ENCODE measurements around the gene INAFM1.

Gene INAFM1

DNA sequence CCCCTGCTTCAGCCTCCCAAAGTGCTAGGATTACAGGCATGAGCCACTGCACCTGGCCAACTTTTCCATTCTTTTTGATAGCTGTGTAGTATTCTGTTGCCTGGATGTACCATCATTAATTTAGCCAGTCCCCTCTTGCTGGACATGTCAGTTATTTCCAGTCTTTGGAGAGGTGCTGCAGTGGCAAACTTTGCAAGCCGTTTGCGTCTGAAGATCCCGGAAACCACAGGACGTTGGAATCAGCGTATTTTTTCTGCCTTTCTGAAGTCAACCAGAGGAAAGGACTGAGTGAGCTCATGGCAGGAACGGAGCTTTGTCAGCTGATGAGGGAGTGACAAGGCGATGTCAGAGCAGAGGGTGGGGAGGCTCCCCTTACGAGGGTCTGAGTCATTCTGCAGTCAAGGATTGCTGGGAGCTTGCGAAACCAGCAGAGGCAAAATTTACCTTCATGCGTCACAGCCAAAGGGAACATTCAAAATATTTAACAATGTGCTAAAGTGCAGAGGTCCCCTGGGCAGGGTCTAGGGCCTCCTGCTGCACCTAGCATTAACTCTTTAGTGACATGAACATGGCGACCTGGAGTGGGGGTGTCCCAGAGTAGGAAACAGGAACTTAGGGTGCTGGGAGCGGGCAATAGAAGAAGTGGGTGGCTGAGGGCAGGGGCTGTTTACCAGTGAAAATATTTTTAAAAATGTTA is 40.6 kb downstream of the INAFM1 start:
- TF ChIP-seq, protein P1, sequence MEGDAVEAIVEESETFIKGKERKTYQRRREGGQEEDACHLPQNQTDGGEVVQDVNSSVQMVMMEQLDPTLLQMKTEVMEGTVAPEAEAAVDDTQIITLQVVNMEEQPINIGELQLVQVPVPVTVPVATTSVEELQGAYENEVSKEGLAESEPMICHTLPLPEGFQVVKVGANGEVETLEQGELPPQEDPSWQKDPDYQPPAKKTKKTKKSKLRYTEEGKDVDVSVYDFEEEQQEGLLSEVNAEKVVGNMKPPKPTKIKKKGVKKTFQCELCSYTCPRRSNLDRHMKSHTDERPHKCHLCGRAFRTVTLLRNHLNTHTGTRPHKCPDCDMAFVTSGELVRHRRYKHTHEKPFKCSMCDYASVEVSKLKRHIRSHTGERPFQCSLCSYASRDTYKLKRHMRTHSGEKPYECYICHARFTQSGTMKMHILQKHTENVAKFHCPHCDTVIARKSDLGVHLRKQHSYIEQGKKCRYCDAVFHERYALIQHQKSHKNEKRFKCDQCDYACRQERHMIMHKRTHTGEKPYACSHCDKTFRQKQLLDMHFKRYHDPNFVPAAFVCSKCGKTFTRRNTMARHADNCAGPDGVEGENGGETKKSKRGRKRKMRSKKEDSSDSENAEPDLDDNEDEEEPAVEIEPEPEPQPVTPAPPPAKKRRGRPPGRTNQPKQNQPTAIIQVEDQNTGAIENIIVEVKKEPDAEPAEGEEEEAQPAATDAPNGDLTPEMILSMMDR (IDR thresholded peaks at IDR 0.05; ENCODE audit: low read depth, low read length, missing control alignments) = no peak
- DNase-seq (ENCODE audit: low read depth) = no peak
- no peak overlapping the region for H3K4me3 ChIP-seq (ENCODE audit: low read depth, low read length)

DNA sequence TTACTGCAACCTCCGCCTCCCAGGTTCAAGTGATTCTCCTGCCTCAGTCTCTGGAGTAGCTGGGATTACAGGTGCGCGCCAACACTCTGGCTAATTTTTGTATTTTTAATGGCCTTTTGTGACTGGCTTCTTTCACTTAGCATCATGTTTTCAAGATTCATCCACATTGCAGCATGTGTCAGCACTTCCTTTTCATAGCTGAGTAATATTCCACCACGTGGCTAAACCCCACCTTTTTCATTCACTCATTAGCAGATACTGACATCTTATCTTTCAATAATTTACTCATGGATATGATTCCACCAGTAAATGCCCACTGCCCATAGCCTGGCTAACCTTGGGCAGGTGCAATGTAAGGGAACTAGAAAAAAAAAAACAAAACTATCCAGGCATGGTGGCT is 41.8 kb downstream of the INAFM1 start:
- TF ChIP-seq, protein P1 (IDR thresholded peaks at IDR 0.05; ENCODE audit: low read depth, low read length, missing control alignments) = no peak
- H3K4me3 ChIP-seq (ENCODE audit: low read depth, low read length) = no peak overlapping the region

DNA sequence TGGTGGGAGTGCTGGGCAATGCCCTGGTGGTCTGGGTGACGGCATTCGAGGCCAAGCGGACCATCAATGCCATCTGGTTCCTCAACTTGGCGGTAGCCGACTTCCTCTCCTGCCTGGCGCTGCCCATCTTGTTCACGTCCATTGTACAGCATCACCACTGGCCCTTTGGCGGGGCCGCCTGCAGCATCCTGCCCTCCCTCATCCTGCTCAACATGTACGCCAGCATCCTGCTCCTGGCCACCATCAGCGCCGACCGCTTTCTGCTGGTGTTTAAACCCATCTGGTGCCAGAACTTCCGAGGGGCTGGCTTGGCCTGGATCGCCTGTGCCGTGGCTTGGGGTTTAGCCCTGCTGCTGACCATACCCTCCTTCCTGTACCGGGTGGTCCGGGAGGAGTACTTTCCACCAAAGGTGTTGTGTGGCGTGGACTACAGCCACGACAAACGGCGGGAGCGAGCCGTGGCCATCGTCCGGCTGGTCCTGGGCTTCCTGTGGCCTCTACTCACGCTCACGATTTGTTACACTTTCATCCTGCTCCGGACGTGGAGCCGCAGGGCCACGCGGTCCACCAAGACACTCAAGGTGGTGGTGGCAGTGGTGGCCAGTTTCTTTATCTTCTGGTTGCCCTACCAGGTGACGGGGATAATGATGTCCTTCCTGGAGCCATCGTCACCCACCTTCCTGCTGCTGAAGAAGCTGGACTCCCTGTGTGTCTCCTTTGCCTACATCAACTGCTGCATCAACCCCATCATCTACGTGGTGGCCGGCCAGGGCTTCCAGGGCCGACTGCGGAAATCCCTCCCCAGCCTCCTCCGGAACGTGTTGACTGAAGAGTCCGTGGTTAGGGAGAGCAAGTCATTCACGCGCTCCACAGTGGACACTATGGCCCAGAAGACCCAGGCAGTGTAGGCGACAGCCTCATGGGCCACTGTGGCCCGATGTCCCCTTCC is 45.5 kb downstream of the INAFM1 start:
- no peak overlapping the region for H3K4me3 ChIP-seq (ENCODE audit: low read depth, low read length)
- DNase-seq (ENCODE audit: low read depth) = no peak
- TF ChIP-seq, protein P1 (IDR thresholded peaks at IDR 0.05; ENCODE audit: low read depth, low read length, missing control alignments) = no peak

More for the DNA sequence above, 41.8 kb downstream of the INAFM1 start:
- DNase-seq (ENCODE audit: low read depth) = no peak

DNA sequence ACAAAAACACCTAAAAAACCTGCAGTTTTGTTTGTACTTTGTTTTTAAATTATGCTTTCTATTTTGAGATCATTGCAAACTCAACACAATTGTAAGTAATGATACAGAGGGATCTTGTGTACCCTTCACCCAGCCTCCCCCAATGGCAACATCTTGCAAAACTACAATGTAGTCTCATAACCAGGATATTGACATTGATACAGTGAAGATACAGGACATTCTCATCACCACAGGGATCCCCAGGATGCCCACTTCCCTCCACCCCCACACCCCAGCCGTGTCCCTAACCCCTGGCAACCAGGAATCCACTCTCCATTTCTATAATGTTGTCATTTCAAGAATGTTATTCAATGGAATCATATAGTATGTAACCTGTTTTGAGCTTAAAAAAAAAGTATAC is 46.9 kb downstream of the INAFM1 start:
- TF ChIP-seq, protein P1 (IDR thresholded peaks at IDR 0.05; ENCODE audit: low read depth, low read length, missing control alignments) = no peak
- no peak overlapping the region for H3K4me3 ChIP-seq (ENCODE audit: low read depth, low read length)
- DNase-seq (ENCODE audit: low read depth) = no peak

DNA sequence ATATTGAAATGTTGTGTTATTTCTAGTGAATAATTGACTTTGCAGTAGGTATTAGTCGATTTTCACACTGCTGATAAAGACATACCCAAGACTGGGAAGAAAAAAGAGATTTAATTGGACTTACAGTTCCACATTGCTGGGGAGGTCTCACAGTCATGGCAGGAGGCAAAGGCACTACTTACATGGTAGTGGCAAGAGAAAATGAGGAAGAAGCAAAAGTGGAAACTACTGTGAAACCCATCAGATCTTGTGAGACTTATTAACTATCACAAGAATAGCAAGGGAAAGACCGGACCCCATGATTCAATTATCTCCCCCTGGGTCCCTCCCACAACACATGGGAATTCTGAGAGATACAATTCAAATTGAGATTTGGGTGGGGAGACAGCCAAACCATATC is 47.4 kb downstream of the INAFM1 start:
- no peak for DNase-seq (ENCODE audit: low read depth)
- TF ChIP-seq, protein P1 (IDR thresholded peaks at IDR 0.05; ENCODE audit: low read depth, low read length, missing control alignments) = no peak
- no peak overlapping the region for H3K4me3 ChIP-seq (ENCODE audit: low read depth, low read length)

DNA sequence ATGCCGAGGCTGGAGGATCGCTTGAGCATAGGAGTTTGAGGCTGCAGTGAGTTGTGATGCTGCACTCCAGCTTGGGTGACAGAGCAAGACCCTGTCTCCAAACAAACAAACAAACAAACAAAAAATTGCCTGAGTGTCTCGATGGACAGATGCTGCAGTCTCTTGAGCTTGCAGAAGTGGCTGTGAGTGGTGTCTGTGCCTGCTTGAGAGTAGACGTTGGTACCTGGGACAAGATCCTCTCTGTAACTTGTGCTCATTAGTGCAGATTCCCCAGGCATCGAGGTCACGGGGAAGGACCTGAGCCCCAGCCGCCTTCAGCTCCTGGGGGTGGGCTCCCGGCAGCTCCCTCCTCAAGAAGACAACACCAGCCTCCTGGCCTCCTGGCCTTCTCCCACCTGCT is 48.7 kb downstream of the INAFM1 start:
- no peak overlapping the region for H3K4me3 ChIP-seq (ENCODE audit: low read depth, low read length)
- TF ChIP-seq, protein P1 (IDR thresholded peaks at IDR 0.05; ENCODE audit: low read depth, low read length, missing control alignments) = no peak
- DNase-seq (ENCODE audit: low read depth) = no peak
